T-helper 9 cell (primary cell): ENCODE measurements around the gene TMEM94.
"Not testable (repeated sequence)": the region's sequence is repeated elsewhere in the genome, so short reads cannot be mapped to it uniquely, and the experiment has no call there.

Experiments used
- DNase-seq: peaks from one replicate; pipeline ENCODE4 v3.0.0-alpha.2; 2020

Gene TMEM94

GRCh38 chr17:75512926-75513640, 56.6 kb downstream of the TMEM94 start:
- DNase-seq: no peak

GRCh38 chr17:75513641-75514000, 57.2 kb downstream of the TMEM94 start:
- no peak for DNase-seq

GRCh38 chr17:75514299-75514918, 58.0 kb downstream of the TMEM94 start:
- no peak for DNase-seq

GRCh38 chr17:75514919-75515495, 58.6 kb downstream of the TMEM94 start:
- no peak for DNase-seq

- DNase-seq: peak; percentile 67
These were observed 59.2 kb downstream of the TMEM94 start, which contains the start of gene CASKIN2 for GRCh38 chr17:75515496-75516254. Gene CASKIN2 (minus strand): TSS chr17:75515537. CDS start chr17:75513804, 1,733 bp downstream.

GRCh38 chr17:75516255-75516618, 59.8 kb downstream of the TMEM94 start, which contains the start of gene TSEN54:
Gene TSEN54 (plus strand): TSS chr17:75516528. CDS start chr17:75516561, 33 bp downstream.
- peak; percentile 93 for DNase-seq

GRCh38 chr17:75516619-75517296, 60.3 kb downstream of the TMEM94 start:
- DNase-seq: no peak

- DNase-seq: no peak
These were observed 60.9 kb downstream of the TMEM94 start for GRCh38 chr17:75517297-75517865.

GRCh38 chr17:75518201-75518600, 61.8 kb downstream of the TMEM94 start:
- no peak for DNase-seq

- DNase-seq: no peak
These were observed 62.6 kb downstream of the TMEM94 start for GRCh38 chr17:75518983-75519537.

- DNase-seq: not testable (repeated sequence)
These were observed 64.0 kb downstream of the TMEM94 start for GRCh38 chr17:75520413-75520812.

- DNase-seq: no peak
These were observed 64.9 kb downstream of the TMEM94 start for GRCh38 chr17:75521290-75521689.

GRCh38 chr17:75521951-75522727, 65.7 kb downstream of the TMEM94 start:
- no peak for DNase-seq

- no peak for DNase-seq
These were observed 67.2 kb downstream of the TMEM94 start for GRCh38 chr17:75523647-75524046.

GRCh38 chr17:75524269-75524969, 68.0 kb downstream of the TMEM94 start:
- DNase-seq: no peak

GRCh38 chr17:75524970-75525805, 68.8 kb downstream of the TMEM94 start, which contains the start of gene LLGL2:
Gene LLGL2 (plus strand): TSS chr17:75525697. CDS start chr17:75543427, 17,730 bp downstream.
- peak; percentile 78 for DNase-seq

- no peak for DNase-seq
These were observed 69.5 kb downstream of the TMEM94 start for GRCh38 chr17:75525806-75526554.

- DNase-seq: no peak
These were observed 70.3 kb downstream of the TMEM94 start for GRCh38 chr17:75526555-75527270.
